Mucosa of rectum (tissue), 2 donors: ENCODE measurements around the gene SPPL3.
"Not testable (repeated sequence)": the region's sequence is repeated elsewhere in the genome, so short reads cannot be mapped to it uniquely, and the experiment has no call there.

Source experiments
- H3K27ac ChIP-seq, 2 donors: one replicate each; pipeline ENCODE4 v1.7.0; 2013; ENCODE audit warnings: inconsistent platforms in 2 of 2, low read depth in 2 of 2, low read length in 2 of 2
- H3K27me3 ChIP-seq, 2 donors: one replicate each; pipeline ENCODE4 v1.7.0; 2013; ENCODE audit warnings: low read length in 2 of 2; ENCODE audit not compliant: control insufficient read depth in 2 of 2, insufficient read depth in 2 of 2
- H3K36me3 ChIP-seq, 2 donors: one replicate each; pipeline ENCODE4 v1.7.0; 2013; ENCODE audit warnings: low read length in 2 of 2; ENCODE audit not compliant: control insufficient read depth in 2 of 2, insufficient read depth in 2 of 2
- H3K4me1 ChIP-seq, 2 donors: one replicate each; pipeline ENCODE4 v1.7.0; 2013; ENCODE audit warnings: low read length in 2 of 2, mild to moderate bottlenecking in 1 of 2; ENCODE audit not compliant: control insufficient read depth in 2 of 2, insufficient read depth in 2 of 2
- H3K4me3 ChIP-seq, 2 donors: one replicate each; pipeline ENCODE4 v1.7.0; 2013; ENCODE audit warnings: low read length in 2 of 2
- H3K9ac ChIP-seq, 2 donors: one replicate each; pipeline ENCODE4 v1.7.0; 2013; ENCODE audit warnings: low read length in 2 of 2, low read depth in 1 of 2, mild to moderate bottlenecking in 1 of 2
- H3K9me3 ChIP-seq, 2 donors: one replicate each; pipeline ENCODE4 v1.7.0; 2013; ENCODE audit warnings: low read length in 2 of 2; ENCODE audit not compliant: control insufficient read depth in 2 of 2
- donor health status: healthy.
- donor health status: Normal muscosa, but diverticular disease.

The SPPL3 gene

DNA sequence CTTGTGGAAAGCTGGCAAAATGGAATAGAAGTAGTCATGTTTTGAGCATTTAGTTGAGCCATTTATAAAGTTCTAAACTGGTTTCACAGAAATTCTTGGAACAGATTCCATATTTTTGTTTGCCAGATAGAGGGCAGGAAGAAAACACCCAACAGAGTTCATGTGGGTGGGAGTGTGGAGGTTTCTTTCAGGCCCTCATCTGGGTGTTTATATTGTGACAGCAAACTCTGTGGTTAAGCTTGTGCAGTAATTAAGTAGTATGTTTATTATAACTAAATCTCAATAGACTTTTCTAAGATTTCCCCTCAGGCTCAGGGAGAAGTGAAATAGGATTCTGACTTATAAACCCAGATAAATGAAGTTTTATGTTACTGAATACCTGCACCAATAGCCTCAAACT, 57.4 kb downstream of the SPPL3 start:
- H3K9me3 ChIP-seq = no peaks in the 10 kb centered on the region
- no peak overlapping the region for H3K27ac ChIP-seq
- no peak overlapping the region for H3K4me3 ChIP-seq
- peaks cover 5 to 8% of the 10 kb centered on the region in 2 donors for H3K4me1 ChIP-seq
- H3K27me3 ChIP-seq = no peaks in the 10 kb centered on the region
- peaks cover 0 to 7% of the 10 kb centered on the region in 2 donors for H3K36me3 ChIP-seq
- no peak overlapping the region for H3K9ac ChIP-seq

DNA sequence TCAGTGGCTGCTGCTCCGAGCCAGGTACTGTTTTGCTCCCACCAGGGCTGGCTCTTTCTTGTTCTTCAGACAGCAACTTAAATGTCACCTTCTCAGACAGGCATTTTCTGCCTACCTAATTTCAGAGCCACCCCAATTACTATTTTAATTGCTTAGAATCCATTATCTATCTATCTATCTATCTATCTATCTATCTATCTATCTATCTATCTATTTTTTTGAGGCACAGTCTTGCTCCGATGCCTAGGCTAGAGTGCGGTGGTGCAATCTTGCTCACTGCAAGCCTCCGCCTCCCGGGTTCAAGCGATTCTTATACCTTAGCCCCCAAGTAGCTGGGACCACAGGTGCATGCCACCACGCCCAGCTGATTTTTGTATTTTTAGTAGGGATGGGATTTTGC, 58.5 kb downstream of the SPPL3 start:
- peaks cover 2 to 8% of the 10 kb centered on the region in 2 donors for H3K4me1 ChIP-seq
- H3K9me3 ChIP-seq = no peaks in the 10 kb centered on the region
- H3K9ac ChIP-seq = no peak overlapping the region
- H3K4me3 ChIP-seq = no peak overlapping the region
- H3K27ac ChIP-seq = no peak overlapping the region
- peaks cover 0 to 7% of the 10 kb centered on the region in 2 donors for H3K36me3 ChIP-seq
- no peaks in the 10 kb centered on the region for H3K27me3 ChIP-seq

DNA sequence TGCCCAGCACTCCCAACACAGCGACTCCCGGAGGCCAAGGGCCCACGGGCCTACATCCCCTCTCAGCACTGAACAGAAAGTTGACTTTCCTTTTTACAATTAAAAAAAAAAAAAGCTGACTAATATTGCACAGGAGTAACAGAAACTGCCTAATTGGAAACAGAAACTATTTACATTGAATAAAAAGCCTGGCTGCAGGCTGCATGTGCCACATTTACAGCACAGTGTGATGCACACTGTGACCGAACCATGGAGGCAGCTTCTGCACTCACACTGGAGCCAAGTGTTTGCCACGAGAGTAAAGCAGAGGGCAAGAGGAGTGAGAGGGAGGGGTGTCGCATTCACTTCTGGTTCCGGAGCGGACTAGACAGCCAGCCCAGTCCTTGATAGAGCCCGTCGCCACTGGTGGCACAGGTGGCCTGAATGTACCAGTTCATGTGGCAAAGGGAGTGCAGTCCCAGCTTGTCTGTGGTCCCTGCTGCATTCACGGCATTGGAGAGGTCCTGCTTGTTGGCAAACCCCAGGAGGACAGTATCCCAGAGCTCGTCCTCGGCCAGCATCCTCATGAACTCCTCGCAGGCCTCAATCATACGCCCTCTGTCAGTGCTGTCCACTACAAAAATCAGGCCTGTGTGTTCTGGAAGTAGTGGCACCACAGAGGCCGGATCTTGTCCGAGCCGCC, 59.2 kb downstream of the SPPL3 start:
- no peaks in the 10 kb centered on the region for H3K27me3 ChIP-seq
- peaks cover 0 to 7% of the 10 kb centered on the region in 2 donors for H3K36me3 ChIP-seq
- H3K4me1 ChIP-seq = peaks cover 2 to 8% of the 10 kb centered on the region in 2 donors
- H3K4me3 ChIP-seq = no peak overlapping the region
- H3K27ac ChIP-seq = no peak overlapping the region
- no peaks in the 10 kb centered on the region for H3K9me3 ChIP-seq
- no peak overlapping the region for H3K9ac ChIP-seq

- no peak overlapping the region for H3K27ac ChIP-seq
- no peaks in the 10 kb centered on the region for H3K27me3 ChIP-seq
- H3K4me3 ChIP-seq = no peak overlapping the region
- H3K9me3 ChIP-seq = no peaks in the 10 kb centered on the region
- H3K9ac ChIP-seq = no peak overlapping the region
- H3K4me1 ChIP-seq = peaks cover 2 to 8% of the 10 kb centered on the region in 2 donors
- H3K36me3 ChIP-seq = peaks cover 0 to 7% of the 10 kb centered on the region in 2 donors
Observed at GRCh38 chr12:120844297-120844696, 59.9 kb downstream of the SPPL3 start.

DNA sequence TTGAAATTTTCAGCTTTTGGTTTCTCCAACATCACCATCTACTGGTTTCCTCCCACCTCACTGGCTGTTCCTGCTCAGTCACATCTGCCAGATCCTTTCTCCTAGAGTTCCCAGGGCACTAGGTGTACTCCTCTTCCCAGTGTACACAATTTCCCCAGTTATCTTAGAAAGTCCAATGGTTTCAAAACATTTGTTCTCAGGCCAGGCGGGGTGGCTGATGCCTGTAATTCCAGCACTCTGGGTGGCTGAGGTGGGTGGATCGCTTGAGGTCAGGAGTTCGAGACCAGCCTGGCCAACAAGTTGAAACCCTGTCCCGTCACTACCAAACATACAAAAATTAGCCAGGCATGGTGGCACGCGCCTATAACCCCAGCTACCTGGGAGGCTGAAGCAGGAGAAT, 60.7 kb downstream of the SPPL3 start:
- Histone ChIP-seq H3K27me3 (no peaks in the 10 kb centered on the region), H3K27ac (no peak overlapping the region), H3K36me3 (peaks cover 0 to 7% of the 10 kb centered on the region in 2 donors), H3K9ac (no peak overlapping the region), H3K9me3 (no peaks in the 10 kb centered on the region), H3K4me3 (no peak overlapping the region), H3K4me1 (peaks cover 2 to 8% of the 10 kb centered on the region in 2 donors)

DNA sequence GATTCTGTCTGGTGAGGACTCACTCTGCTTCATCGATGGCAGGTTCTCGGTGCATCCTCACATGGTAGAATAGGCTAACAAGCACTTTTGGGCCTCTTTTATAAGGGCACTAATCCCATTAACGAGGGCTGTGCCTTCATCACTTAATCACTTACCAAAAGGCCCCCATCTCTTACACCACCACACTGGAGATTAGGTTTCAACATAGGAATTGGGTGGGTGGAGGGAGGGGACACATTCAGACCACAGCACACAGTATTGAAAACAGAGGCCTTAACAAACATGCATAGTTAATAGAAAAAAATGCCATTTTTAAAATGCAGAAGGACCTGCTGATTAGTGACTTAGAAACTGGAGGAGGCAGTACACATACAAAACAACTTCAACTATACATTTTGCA, 61.6 kb downstream of the SPPL3 start:
- Histone ChIP-seq H3K4me1 (peaks cover 2 to 5% of the 10 kb centered on the region in 2 donors), H3K27me3 (no peaks in the 10 kb centered on the region), H3K27ac (no peak overlapping the region), H3K36me3 (peaks cover 0 to 7% of the 10 kb centered on the region in 2 donors), H3K9me3 (no peaks in the 10 kb centered on the region), H3K9ac (no peak overlapping the region), H3K4me3 (no peak overlapping the region)

DNA sequence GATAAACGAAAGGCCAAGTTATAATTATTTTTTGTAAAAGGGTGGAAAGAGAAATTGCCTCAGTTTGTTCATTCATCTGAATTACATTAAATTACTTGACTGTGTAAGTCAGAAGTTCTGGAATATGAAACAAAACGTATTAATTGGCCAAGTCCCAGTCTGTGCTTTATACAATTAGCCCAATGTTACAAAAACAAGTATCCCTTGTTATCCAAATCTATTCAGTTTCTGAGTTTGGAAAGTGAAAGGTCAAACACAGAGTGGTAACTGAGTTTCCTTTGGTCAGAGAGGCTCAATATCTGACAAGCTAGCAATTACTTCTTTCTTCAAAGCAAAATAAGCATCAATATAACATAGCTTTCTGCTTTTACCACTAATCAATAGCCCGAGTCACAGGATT, 62.6 kb downstream of the SPPL3 start:
- peaks cover 2 to 5% of the 10 kb centered on the region in 2 donors for H3K4me1 ChIP-seq
- H3K36me3 ChIP-seq = peaks cover 1 to 7% of the 10 kb centered on the region in 2 donors
- no peak overlapping the region for H3K9ac ChIP-seq
- no peaks in the 10 kb centered on the region for H3K27me3 ChIP-seq
- no peak overlapping the region for H3K4me3 ChIP-seq
- no peaks in the 10 kb centered on the region for H3K9me3 ChIP-seq
- H3K27ac ChIP-seq = no peak overlapping the region

GRCh38 chr12:120839503-120839902, 64.7 kb downstream of the SPPL3 start:
- H3K27me3 ChIP-seq = no peaks in the 10 kb centered on the region
- peaks cover 6 to 11% of the 10 kb centered on the region in 2 donors for H3K4me1 ChIP-seq
- H3K4me3 ChIP-seq = no peak overlapping the region
- peaks cover 0 to 2% of the 10 kb centered on the region in 2 donors for H3K36me3 ChIP-seq
- H3K9me3 ChIP-seq = no peaks in the 10 kb centered on the region
- no peak overlapping the region for H3K27ac ChIP-seq
- H3K9ac ChIP-seq = no peak overlapping the region

DNA sequence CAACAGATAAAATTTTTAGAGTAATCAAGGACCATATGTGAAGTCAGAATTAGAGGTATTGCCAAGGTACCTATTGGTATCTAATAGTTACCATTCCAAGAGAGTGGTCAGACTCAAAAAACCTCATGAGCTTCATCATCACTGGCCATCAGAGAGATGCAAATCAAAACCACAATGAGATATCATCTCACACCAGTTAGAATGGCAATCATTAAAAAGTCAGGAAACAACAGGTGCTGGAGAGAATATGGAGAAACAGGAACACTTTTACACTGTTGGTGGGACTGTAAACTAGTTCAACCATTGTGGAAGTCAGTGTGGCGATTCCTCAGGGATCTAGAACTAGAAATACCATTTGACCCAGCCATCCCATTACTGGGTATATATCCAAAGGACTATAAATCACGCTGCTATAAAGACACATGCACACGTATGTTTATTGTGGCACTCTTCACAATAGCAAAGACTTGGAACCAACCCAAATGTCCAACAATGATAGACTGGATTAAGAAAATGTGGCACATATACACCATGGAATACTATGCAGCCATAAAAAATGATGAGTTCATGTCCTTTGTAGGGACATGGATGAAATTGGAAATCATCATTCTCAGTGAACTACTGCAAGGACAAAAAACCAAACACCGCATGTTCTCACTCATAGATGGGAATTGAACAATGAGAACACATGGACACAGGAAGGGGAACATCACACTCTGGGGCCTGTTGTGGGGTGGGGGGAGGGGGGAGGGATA, 65.4 kb downstream of the SPPL3 start:
- H3K36me3 ChIP-seq, H3K9ac ChIP-seq, H3K27me3 ChIP-seq, H3K4me3 ChIP-seq, H3K27ac ChIP-seq, H3K9me3 ChIP-seq: not testable (repeated sequence)
- H3K4me1 ChIP-seq = peaks cover 4 to 10% of the 10 kb centered on the region in 2 donors

DNA sequence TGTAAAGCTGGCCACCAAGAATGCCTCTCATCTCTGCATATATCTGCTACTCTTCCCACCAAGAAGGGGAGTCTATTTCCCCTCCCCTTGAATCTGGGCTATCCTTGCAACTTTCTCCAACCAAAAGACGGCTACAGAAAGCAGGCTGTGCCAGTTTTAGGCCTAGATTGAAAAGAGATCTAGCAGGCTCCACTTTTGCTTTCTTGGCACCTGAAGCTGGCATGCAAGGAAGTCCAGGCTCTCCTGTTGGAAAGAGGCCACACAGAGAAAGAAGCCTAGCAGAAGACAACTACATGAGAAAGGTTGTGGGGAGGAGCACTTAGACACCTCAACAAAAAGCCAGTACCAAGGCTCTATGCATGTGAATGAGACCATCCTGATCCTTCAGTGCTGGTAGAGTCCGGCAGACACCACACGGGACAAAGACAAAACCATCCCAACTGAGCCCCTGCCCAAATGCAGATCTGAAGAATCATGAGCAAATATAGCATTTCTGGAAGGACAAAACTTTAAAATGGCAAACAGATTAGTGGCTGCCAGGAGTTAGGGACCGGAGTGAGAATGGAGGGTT, 68.0 kb downstream of the SPPL3 start:
- Histone ChIP-seq H3K9ac (no peak overlapping the region), H3K4me1 (peaks cover 4 to 13% of the 10 kb centered on the region in 2 donors), H3K4me3 (no peak overlapping the region), H3K27ac (no peak overlapping the region), H3K36me3 (peaks cover 0 to 2% of the 10 kb centered on the region in 2 donors), H3K9me3 (no peaks in the 10 kb centered on the region), H3K27me3 (no peaks in the 10 kb centered on the region)
